ENCODE measurements around the gene UFM1. TPM values are rescaled to one million over a fixed set of nuclear protein-coding genes. Genes with fewer than 3 reads are reported as not detected.

UFM1 gene
- total and polyA plus RNA-seq, 4 donors = 40.2 to 106 (median 47.3) TPM

DNA sequence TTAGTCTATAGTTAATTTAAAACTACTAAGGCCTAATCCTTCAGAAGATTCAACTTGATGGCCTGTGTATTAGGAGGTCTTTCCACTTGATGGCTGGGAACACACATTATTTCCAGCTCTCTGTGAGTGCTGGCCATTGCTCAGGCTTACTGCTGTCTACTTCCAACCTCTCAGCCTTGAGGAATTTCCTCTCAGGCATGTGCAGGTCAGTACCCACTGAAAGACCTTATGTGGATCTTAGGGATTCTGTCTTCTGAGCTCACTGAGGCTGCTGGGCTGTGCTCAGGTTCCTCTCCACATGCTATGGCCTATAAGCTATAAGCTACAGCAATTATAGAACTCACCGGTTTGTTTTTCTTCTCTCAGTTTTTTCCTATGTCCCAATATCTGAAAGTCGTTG lies 11.6 kb upstream of the UFM1 start:
- H3K4me3 ChIP-seq = no peak overlapping the region
- 96% methylated on average over 2 of the region's 2 CpGs for WGBS, 2 donors
- no peak overlapping the region for H3K9ac ChIP-seq (ENCODE audit: insufficient read depth in 1 of 2, low read length in 2 of 2)
- TF ChIP-seq CTCF (IDR thresholded peaks at IDR 0.05; ENCODE audit: control extremely low read depth, extremely low read depth) = no peak
- H3K36me3 ChIP-seq (ENCODE audit: control insufficient read depth in 4 of 4, insufficient read depth in 4 of 4, low read length in 4 of 4) = no peaks in the 10 kb centered on the region
- no peaks in the 10 kb centered on the region for H3K27me3 ChIP-seq (ENCODE audit: control insufficient read depth in 3 of 3, insufficient read depth in 3 of 3, low read length in 2 of 3)
- no peak for DNase-seq
- no peak overlapping the region for H3K27ac ChIP-seq (ENCODE audit: low read depth in 1 of 2, low read length in 1 of 2)
- no peak for ATAC-seq (ENCODE audit: insufficient read depth, low FRiP score)
- no peaks in the 10 kb centered on the region for H3K9me3 ChIP-seq (ENCODE audit: control insufficient read depth in 4 of 4, insufficient read depth in 3 of 4, low read length in 3 of 4)
- H3K4me1 ChIP-seq (ENCODE audit: control insufficient read depth in 5 of 5, insufficient read depth in 5 of 5, low read length in 5 of 5) = no peaks in the 10 kb centered on the region

DNA sequence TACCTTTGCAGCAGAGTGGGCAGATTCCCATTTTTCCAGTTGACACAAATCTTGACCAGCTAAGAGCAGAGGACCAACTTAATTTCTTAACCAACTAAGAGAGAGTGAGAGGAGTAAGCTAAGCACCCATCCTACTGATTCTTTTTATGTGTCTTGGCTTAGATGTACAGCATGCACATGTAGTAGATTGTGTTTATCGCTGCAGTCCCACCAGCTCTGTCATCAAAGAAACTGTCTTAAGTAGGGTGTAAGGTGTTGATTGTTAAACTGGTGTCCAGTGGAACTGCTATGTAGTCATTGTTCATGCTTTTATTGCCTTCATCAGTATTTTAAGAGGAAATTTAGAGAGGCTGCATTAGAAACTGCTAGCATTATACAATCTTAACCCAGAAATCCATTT lies 9.0 kb upstream of the UFM1 start:
- no peaks in the 10 kb centered on the region for H3K9me3 ChIP-seq (ENCODE audit: control insufficient read depth in 4 of 4, insufficient read depth in 3 of 4, low read length in 3 of 4)
- no peak overlapping the region for H3K4me3 ChIP-seq
- ATAC-seq (ENCODE audit: insufficient read depth, low FRiP score) (no peak), DNase-seq (no peak)
- H3K4me1 ChIP-seq (ENCODE audit: control insufficient read depth in 5 of 5, insufficient read depth in 5 of 5, low read length in 5 of 5) = no peaks in the 10 kb centered on the region
- H3K27me3 ChIP-seq (ENCODE audit: control insufficient read depth in 3 of 3, insufficient read depth in 3 of 3, low read length in 2 of 3) = no peaks in the 10 kb centered on the region
- TF ChIP-seq CTCF (IDR thresholded peaks at IDR 0.05; ENCODE audit: control extremely low read depth, extremely low read depth) = no peak
- H3K36me3 ChIP-seq (ENCODE audit: control insufficient read depth in 4 of 4, insufficient read depth in 4 of 4, low read length in 4 of 4) = no peaks in the 10 kb centered on the region
- no peak overlapping the region for H3K9ac ChIP-seq (ENCODE audit: insufficient read depth in 1 of 2, low read length in 2 of 2)
- 99 to 100% methylated on average over 1 of the region's 1 CpG for WGBS, 2 donors
- H3K27ac ChIP-seq (ENCODE audit: low read depth in 1 of 2, low read length in 1 of 2) = no peak overlapping the region

DNA sequence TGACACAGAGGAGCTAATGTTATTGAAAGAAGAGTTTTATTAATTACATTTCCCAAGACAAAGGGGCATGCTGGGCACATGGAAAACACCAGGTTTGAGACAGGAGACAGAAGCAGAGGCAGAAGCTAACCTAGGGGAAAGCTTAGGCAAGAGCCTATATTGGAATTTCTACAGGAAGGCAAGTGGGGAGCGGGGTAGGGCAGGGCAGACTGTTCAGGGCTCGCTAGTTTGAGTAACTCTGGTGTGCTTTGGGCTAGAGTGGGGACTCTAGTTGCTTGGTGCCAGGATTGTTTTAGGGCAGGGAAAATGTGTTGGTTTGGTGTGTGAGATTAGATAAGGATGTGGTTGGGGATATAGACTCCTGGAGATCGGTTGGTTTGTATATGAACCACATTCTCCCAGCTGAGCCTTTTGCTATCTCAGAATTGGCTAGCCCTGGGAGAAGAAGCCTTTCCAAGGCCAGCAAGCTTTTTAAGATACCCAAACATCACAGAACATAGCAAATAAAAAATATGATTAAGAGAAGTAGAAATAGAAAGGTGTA lies 8.4 kb upstream of the UFM1 start:
- H3K9me3 ChIP-seq (ENCODE audit: control insufficient read depth in 4 of 4, insufficient read depth in 3 of 4, low read length in 3 of 4) = no peaks in the 10 kb centered on the region
- no peak overlapping the region for H3K4me3 ChIP-seq
- no peaks in the 10 kb centered on the region for H3K4me1 ChIP-seq (ENCODE audit: control insufficient read depth in 5 of 5, insufficient read depth in 5 of 5, low read length in 5 of 5)
- no peak overlapping the region for H3K9ac ChIP-seq (ENCODE audit: insufficient read depth in 1 of 2, low read length in 2 of 2)
- H3K27ac ChIP-seq (ENCODE audit: low read depth in 1 of 2, low read length in 1 of 2) = no peak overlapping the region
- TF ChIP-seq CTCF (IDR thresholded peaks at IDR 0.05; ENCODE audit: control extremely low read depth, extremely low read depth) = no peak
- DNase-seq = no peak
- 69 to 79% methylated on average over 3 of the region's 3 CpGs for WGBS, 2 donors
- no peak for ATAC-seq (ENCODE audit: insufficient read depth, low FRiP score)
- no peaks in the 10 kb centered on the region for H3K36me3 ChIP-seq (ENCODE audit: control insufficient read depth in 4 of 4, insufficient read depth in 4 of 4, low read length in 4 of 4)
- no peaks in the 10 kb centered on the region for H3K27me3 ChIP-seq (ENCODE audit: control insufficient read depth in 3 of 3, insufficient read depth in 3 of 3, low read length in 2 of 3)

DNA sequence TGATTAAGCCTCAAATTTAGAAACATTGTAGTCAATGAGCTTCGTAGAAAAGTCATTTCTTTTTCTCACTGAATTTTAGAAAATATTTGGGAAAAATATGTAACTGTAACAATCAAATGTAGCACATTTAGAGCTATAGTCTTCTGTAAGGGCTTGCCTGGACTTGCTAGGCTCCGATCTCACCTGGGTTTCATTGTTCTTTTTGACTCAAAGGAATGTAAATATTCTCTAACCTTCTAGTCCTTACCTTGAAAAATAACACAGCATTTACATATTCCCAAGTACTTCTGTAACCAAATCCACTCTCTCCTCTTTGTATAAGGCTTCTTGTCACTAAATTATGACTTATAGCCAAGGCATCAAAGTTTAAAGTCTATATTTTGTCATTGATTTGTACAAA lies 2.9 kb upstream of the UFM1 start:
- no peaks in the 10 kb centered on the region for H3K9me3 ChIP-seq (ENCODE audit: control insufficient read depth in 4 of 4, insufficient read depth in 3 of 4, low read length in 3 of 4)
- WGBS, 2 donors = 88 to 89% methylated on average over 2 of the region's 2 CpGs
- DNase-seq (no peak), ATAC-seq (ENCODE audit: insufficient read depth, low FRiP score) (no peak)
- H3K27ac ChIP-seq (ENCODE audit: low read depth in 1 of 2, low read length in 1 of 2) = no peak overlapping the region
- H3K36me3 ChIP-seq (ENCODE audit: control insufficient read depth in 4 of 4, insufficient read depth in 4 of 4, low read length in 4 of 4) = peaks cover 0 to 5% (median 2%) of the 10 kb centered on the region in 4 donors
- TF ChIP-seq CTCF (IDR thresholded peaks at IDR 0.05; ENCODE audit: control extremely low read depth, extremely low read depth) = no peak
- no peak overlapping the region for H3K4me3 ChIP-seq
- H3K9ac ChIP-seq (ENCODE audit: insufficient read depth in 1 of 2, low read length in 2 of 2) = no peak overlapping the region
- H3K4me1 ChIP-seq (ENCODE audit: control insufficient read depth in 5 of 5, insufficient read depth in 5 of 5, low read length in 5 of 5) = peaks cover 0 to 18% (median 8%) of the 10 kb centered on the region in 5 donors
- H3K27me3 ChIP-seq (ENCODE audit: control insufficient read depth in 3 of 3, insufficient read depth in 3 of 3, low read length in 2 of 3) = no peaks in the 10 kb centered on the region

Data from lung (tissue), 12 donors.